Vagina (tissue), 2 donors: ENCODE measurements around the gene NKX1-2. TPM values are rescaled to one million over a fixed set of nuclear protein-coding genes. Genes with fewer than 3 reads are reported as not detected.

Source experiments
- DNase-seq, 2 donors: peaks; one replicate each; pipeline ENCODE4 v3.0.0-alpha.2; 2017; ENCODE audit errors: extremely low spot score in 2 of 2
- H3K27ac ChIP-seq: fragments of 200-600 bp; sonication (generic); one replicate; pipeline ENCODE4 v1.5.1; 2019
- H3K27me3 ChIP-seq: fragments of 200-600 bp; sonication (generic); one replicate; pipeline ENCODE4 v1.5.1; 2019
- H3K36me3 ChIP-seq, 2 donors: fragments of 200-600 bp; sonication (generic); one replicate each; pipeline ENCODE4 v1.5.1; 2017 to 2019
- H3K4me1 ChIP-seq: fragments of 200-600 bp; sonication (generic); one replicate; pipeline ENCODE4 v1.5.1; 2019
- H3K4me3 ChIP-seq, 2 donors: fragments of 200-600 bp; sonication (generic); 1 replicate in 1 of 2; 2 replicates in 1 of 2; pipeline ENCODE4 v1.5.1; 2016 to 2019
- H3K9me3 ChIP-seq: fragments of 200-600 bp; sonication (generic); one replicate; pipeline ENCODE4 v1.5.1; 2019
- POLR2A ChIP-seq, 2 donors: fragments of 450-650 bp; IDR thresholded peaks; one replicate each; pipeline ENCODE4 v1.6.1; 2017; ENCODE audit warnings: antibody characterized with exemption in 2 of 2, mild to moderate bottlenecking in 2 of 2, moderate library complexity in 2 of 2
- POLR2AphosphoS5 ChIP-seq, 2 donors: sonication (generic); formaldehyde crosslinking; IDR thresholded peaks; one replicate each; pipeline ENCODE4 v1.9.0; 2017; ENCODE audit warnings: antibody characterized with exemption in 2 of 2, mild to moderate bottlenecking in 2 of 2, low read depth in 1 of 2; ENCODE audit not compliant: insufficient read depth in 1 of 2
- intact Hi-C: fragments of 100-400 bp; cut with DNase I; formaldehyde crosslinking; loops from one replicate; pipeline ENCODE4 v1.15.1; 2023
- total RNA-seq: library from RNA; depleted of rRNA; stranded (reverse); fragments of >200 nt; gene quantifications from one replicate; pipeline ENCODE4 v1.2.3, GENCODE V29; 2016
- TF ChIP-seq, protein P1 (sequence below), 3 experiments: fragments of 450-650 bp in 2 of 3; fragments of 200-600 bp in 1 of 3; sonication (generic) in 1 of 3; IDR thresholded peaks; one replicate each; pipeline ENCODE4 v1.5.1; 2017 to 2019; ENCODE audit warnings: antibody characterized with exemption in 3 of 3, mild to moderate bottlenecking in 2 of 3, moderate library complexity in 2 of 3

NKX1-2 gene
- total RNA-seq, 1 donor from 2014 or later: 0.98 TPM

DNA sequence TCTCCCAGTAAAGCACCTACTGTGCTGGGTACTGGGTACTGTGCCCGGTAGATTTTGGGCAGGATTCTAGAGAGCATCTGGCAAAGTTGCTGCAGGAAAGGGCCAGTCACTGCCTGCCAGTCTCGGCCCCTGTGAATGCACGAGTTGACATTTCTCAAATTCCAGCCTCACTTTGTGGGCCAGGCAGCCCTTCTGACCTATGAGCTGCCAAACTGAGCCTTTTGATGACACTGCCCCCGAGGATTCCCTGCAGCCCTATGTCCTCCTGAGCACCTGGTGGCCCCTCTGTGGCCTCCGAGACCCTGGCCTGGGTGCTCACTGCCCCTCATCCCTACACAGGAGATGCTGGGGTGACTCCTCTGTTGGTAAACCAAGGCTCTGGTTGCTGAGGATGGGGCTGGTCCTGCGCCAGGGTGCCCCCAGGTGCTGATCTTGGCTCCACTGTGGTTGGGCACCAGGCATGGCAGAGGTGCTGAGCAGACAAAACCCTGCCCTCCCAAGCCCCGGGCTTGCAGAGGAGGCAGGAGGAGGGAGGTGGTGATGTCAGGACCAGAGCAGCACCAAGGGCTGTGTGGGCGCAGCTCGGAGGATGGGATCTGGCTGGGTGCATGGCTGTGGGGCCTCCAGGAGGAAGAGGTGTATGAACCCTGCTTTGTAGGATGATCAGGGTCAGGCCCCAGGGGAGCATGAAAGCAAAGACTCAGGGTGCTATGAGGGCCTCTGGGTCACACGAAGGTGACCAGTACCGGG lies 28.0 kb upstream of the NKX1-2 start:
- intact Hi-C loops: no loop called here
- Histone ChIP-seq H3K27ac (no peak overlapping the region), H3K36me3 (no peaks in the 10 kb centered on the region), H3K9me3 (no peaks in the 10 kb centered on the region), H3K4me1 (no peaks in the 10 kb centered on the region), H3K27me3 (no peaks in the 10 kb centered on the region), H3K4me3 (no peak overlapping the region)
- no peak for DNase-seq
- TF ChIP-seq POLR2A (IDR thresholded peaks at IDR 0.05) (no peak), POLR2AphosphoS5 (IDR thresholded peaks at IDR 0.05; ENCODE audit: insufficient read depth in 1 of 2, low read depth in 1 of 2) (no peak)
- TF ChIP-seq, protein P1, sequence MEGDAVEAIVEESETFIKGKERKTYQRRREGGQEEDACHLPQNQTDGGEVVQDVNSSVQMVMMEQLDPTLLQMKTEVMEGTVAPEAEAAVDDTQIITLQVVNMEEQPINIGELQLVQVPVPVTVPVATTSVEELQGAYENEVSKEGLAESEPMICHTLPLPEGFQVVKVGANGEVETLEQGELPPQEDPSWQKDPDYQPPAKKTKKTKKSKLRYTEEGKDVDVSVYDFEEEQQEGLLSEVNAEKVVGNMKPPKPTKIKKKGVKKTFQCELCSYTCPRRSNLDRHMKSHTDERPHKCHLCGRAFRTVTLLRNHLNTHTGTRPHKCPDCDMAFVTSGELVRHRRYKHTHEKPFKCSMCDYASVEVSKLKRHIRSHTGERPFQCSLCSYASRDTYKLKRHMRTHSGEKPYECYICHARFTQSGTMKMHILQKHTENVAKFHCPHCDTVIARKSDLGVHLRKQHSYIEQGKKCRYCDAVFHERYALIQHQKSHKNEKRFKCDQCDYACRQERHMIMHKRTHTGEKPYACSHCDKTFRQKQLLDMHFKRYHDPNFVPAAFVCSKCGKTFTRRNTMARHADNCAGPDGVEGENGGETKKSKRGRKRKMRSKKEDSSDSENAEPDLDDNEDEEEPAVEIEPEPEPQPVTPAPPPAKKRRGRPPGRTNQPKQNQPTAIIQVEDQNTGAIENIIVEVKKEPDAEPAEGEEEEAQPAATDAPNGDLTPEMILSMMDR (IDR thresholded peaks at IDR 0.05): no peak

DNA sequence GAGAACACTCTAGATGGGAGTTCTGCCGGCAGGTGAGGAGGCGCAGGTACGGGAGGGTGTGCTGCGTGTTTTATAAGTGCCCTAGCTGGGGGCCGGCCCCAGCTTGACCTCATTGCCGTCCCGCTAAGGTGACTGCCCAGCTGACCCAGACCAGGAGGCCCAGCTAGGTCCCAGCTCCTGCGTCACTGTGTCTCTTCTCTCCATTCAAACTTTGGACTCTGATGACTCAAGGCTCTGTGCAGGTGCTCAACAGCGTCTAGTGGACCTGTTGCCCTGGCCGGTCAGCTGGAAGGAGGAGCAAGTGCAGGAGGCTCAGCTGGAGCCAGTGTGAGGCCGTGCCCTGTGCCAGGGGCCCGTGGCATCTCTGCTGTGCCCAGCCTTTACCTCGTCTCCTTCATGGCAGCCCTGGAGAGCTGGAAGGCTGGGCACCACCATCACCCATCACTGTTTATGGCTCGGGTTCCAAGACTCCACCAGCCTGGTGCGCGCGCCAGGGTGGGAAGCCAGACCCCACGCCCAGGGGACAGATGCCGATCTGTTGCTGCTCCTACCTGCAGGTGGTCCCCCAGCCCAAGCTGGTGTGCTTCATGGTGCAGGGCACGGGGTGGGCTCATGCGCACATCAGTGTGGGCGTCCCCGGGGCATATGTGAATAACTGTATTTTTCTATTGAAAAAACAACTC lies 26.3 kb upstream of the NKX1-2 start:
- DNase-seq: no peak
- Histone ChIP-seq H3K27ac (no peak overlapping the region), H3K4me1 (no peaks in the 10 kb centered on the region), H3K36me3 (no peaks in the 10 kb centered on the region), H3K4me3 (no peak overlapping the region), H3K27me3 (no peaks in the 10 kb centered on the region), H3K9me3 (no peaks in the 10 kb centered on the region)
- intact Hi-C loops: no loop called here
- TF ChIP-seq POLR2AphosphoS5 (IDR thresholded peaks at IDR 0.05; ENCODE audit: insufficient read depth in 1 of 2, low read depth in 1 of 2) (no peak), POLR2A (IDR thresholded peaks at IDR 0.05) (no peak)
- TF ChIP-seq, protein P1 (IDR thresholded peaks at IDR 0.05): no peak

DNA sequence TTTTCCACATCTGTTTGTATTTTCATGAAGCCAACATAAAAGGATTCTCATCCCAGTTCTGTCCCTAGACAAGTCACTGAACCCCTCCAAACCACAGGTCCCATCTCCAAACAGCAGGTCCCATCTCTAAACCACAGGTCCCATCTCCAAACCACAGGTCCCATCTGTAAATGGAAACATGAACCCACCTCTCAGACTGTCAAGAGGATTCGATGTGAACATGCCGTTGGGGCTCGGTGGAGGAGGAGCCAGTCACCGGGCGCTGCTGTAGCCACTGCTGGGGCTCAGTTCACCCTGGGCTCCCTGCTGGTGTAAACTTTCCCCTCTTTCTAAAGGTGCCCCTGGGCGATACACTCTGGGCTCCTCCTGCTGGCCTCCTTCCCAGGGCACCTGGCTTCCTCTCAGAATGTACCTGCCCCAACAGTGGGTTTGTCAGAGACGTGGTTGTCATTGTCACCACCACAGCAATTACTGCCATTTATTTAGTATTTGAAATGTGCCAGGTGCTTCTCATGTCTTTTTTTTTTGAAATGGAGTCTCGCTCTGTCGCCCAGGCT lies 24.8 kb upstream of the NKX1-2 start:
- DNase-seq: no peak
- TF ChIP-seq POLR2AphosphoS5 (IDR thresholded peaks at IDR 0.05; ENCODE audit: insufficient read depth in 1 of 2, low read depth in 1 of 2): no peak
- TF ChIP-seq, protein P1 (IDR thresholded peaks at IDR 0.05): no peak
- TF ChIP-seq POLR2A (IDR thresholded peaks at IDR 0.05): no peak
- H3K4me3 ChIP-seq: no peak overlapping the region
- H3K27ac ChIP-seq: no peak overlapping the region
- no peaks in the 10 kb centered on the region for H3K36me3 ChIP-seq
- no peaks in the 10 kb centered on the region for H3K9me3 ChIP-seq
- H3K4me1 ChIP-seq: no peaks in the 10 kb centered on the region
- intact Hi-C loops: no loop called here
- H3K27me3 ChIP-seq: no peaks in the 10 kb centered on the region

DNA sequence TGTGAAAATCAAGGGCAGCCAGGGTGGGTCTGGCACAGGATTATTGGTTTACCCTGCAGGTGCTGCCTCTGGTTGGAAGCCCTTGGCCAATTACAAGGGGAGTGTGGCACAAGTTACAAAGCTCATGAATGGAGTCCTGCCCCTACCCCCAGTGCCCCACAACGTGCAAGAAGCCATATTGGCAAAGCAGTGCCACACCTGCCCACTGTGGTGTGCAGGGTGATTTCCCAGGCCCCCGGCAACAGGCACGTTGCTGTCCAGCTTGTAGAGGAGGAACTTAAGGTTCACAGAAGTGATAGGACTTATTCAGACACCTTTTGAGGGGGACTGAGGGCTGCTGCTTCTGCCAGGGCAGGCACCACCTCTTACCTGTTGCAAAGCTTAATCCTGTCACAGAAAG lies 23.2 kb upstream of the NKX1-2 start:
- intact Hi-C loops: no loop called here
- no peak for TF ChIP-seq POLR2AphosphoS5 (IDR thresholded peaks at IDR 0.05; ENCODE audit: insufficient read depth in 1 of 2, low read depth in 1 of 2)
- no peak for TF ChIP-seq POLR2A (IDR thresholded peaks at IDR 0.05)
- TF ChIP-seq, protein P1 (IDR thresholded peaks at IDR 0.05): no peak
- Histone ChIP-seq H3K9me3 (no peaks in the 10 kb centered on the region), H3K4me1 (no peaks in the 10 kb centered on the region), H3K27me3 (no peaks in the 10 kb centered on the region), H3K36me3 (no peaks in the 10 kb centered on the region), H3K4me3 (no peak overlapping the region), H3K27ac (no peak overlapping the region)
- DNase-seq: no peak

DNA sequence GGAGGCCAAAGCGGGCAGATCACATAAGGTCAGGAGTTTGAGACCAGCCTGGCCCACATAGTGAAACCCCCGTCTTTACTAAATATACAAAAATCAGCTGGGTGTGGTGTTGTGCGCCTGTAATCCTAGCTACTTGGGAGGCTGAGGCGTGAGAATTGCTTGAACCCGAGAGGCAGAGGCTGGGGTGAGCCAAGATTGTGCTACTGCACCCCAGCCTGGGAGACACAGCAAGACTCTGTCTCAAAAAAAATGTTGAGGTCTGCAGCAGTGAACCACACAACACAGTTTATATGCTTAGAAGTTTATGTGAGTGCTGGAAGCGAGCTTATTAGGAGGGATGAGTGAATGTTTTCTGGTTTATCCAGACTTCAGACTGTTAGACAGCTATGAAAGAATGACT lies 22.2 kb upstream of the NKX1-2 start:
- Histone ChIP-seq H3K36me3 (no peaks in the 10 kb centered on the region), H3K9me3 (no peaks in the 10 kb centered on the region), H3K27ac (no peak overlapping the region), H3K4me1 (no peaks in the 10 kb centered on the region), H3K27me3 (no peaks in the 10 kb centered on the region), H3K4me3 (no peak overlapping the region)
- no peak for DNase-seq
- intact Hi-C loops: no loop called here
- TF ChIP-seq POLR2AphosphoS5 (IDR thresholded peaks at IDR 0.05; ENCODE audit: insufficient read depth in 1 of 2, low read depth in 1 of 2) (no peak), POLR2A (IDR thresholded peaks at IDR 0.05) (no peak)
- TF ChIP-seq, protein P1 (IDR thresholded peaks at IDR 0.05): no peak
